Tibial artery (tissue), 4 donors: ENCODE data around the gene NUMB.

ENCODE experiments used
- DNase-seq, 2 donors: peaks; one replicate each; pipeline ENCODE4 v3.0.0-alpha.2; 2019
- H3K27ac ChIP-seq, 2 donors: fragments of 200-600 bp; sonication (generic) in 1 of 2; 1 replicate in 1 of 2; 2 replicates in 1 of 2; pipeline ENCODE4 v1.5.1; 2018 to 2019; ENCODE audit warnings: mild to moderate bottlenecking in 1 of 2
- H3K27me3 ChIP-seq, 2 donors: fragments of 200-600 bp; sonication (generic) in 1 of 2; one replicate each; pipeline versions ENCODE4 v1.5.1 to v1.6.0; 2016 to 2019
- H3K36me3 ChIP-seq, 3 donors: fragments of 200-600 bp; sonication (generic) in 2 of 3; one replicate each; pipeline ENCODE4 v1.5.1; 2016 to 2019; ENCODE audit warnings: mild to moderate bottlenecking in 2 of 3
- H3K4me1 ChIP-seq, 4 donors: fragments of 200-600 bp; sonication (generic) in 2 of 4; 1 replicate in 3 of 4; 2 replicates in 1 of 4; pipeline ENCODE4 v1.5.1; 2016 to 2019
- H3K4me3 ChIP-seq, 2 donors: fragments of 200-600 bp; sonication (generic) in 1 of 2; 1 replicate in 1 of 2; 2 replicates in 1 of 2; pipeline ENCODE4 v1.5.1; 2018 to 2019; ENCODE audit warnings: mild to moderate bottlenecking in 2 of 2
- H3K9me3 ChIP-seq, 3 donors: fragments of 200-600 bp; sonication (generic) in 1 of 3; one replicate each; pipeline ENCODE4 v1.5.1; 2016 to 2019
- CTCF ChIP-seq, 2 experiments: fragments of 200-600 bp in 1 of 2; fragments of 450-650 bp in 1 of 2; IDR thresholded peaks; one replicate each; pipeline ENCODE4 v1.5.1; 2017 to 2019; ENCODE audit warnings: antibody characterized with exemption in 2 of 2, mild to moderate bottlenecking in 1 of 2, moderate library complexity in 1 of 2
- intact Hi-C: fragments of 100-400 bp; cut with DNase I; formaldehyde crosslinking; loops from one replicate; pipeline ENCODE4 v1.15.0; 2023; ENCODE audit warnings: low total_unique reads

Gene NUMB

GRCh38 chr14:73238424-73238852, 219.9 kb downstream of the NUMB start:
- H3K27ac ChIP-seq = no peak overlapping the region
- no peaks in the 10 kb centered on the region for H3K36me3 ChIP-seq
- TF ChIP-seq CTCF (IDR thresholded peaks at IDR 0.05) = no peak
- intact Hi-C loops = no loop called here
- H3K27me3 ChIP-seq = peaks cover 0 to 79% of the 10 kb centered on the region in 2 donors
- peak in 1 of 2 donors; percentile 22 for DNase-seq
- H3K4me1 ChIP-seq = peaks cover 0 to 44% (median 31%) of the 10 kb centered on the region in 4 donors
- no peaks in the 10 kb centered on the region for H3K9me3 ChIP-seq
- peak overlapping the region; percentile 42 to 55 for H3K4me3 ChIP-seq

- Histone ChIP-seq H3K27ac (no peak overlapping the region), H3K4me1 (peaks cover 0 to 44% (median 31%) of the 10 kb centered on the region in 4 donors), H3K27me3 (peaks cover 0 to 79% of the 10 kb centered on the region in 2 donors), H3K9me3 (no peaks in the 10 kb centered on the region), H3K4me3 (peak overlapping the region; percentile 42 to 55), H3K36me3 (no peaks in the 10 kb centered on the region)
- TF ChIP-seq CTCF (IDR thresholded peaks at IDR 0.05) = no peak
- peak in 1 of 2 donors; percentile 19 for DNase-seq
- intact Hi-C loops = no loop called here
Observed at GRCh38 chr14:73237786-73238423, 220.4 kb downstream of the NUMB start.

GRCh38 chr14:73237219-73237785, 221.0 kb downstream of the NUMB start, which contains the start of gene PAPLN:
PAPLN (plus strand) TSS chr14:73237506; CDS start chr14:73239779, 2,273 bp downstream.
- no peak for TF ChIP-seq CTCF (IDR thresholded peaks at IDR 0.05)
- H3K36me3 ChIP-seq = no peaks in the 10 kb centered on the region
- no peaks in the 10 kb centered on the region for H3K9me3 ChIP-seq
- peak within 1 kb of the TSS; percentile 42 to 55 for H3K4me3 ChIP-seq
- DNase-seq = peak in 1 of 2 donors; percentile 34
- H3K27me3 ChIP-seq = peaks cover 0 to 82% of the 10 kb centered on the region in 2 donors
- peaks cover 0 to 44% (median 31%) of the 10 kb centered on the region in 4 donors for H3K4me1 ChIP-seq
- intact Hi-C loops = no loop called here
- H3K27ac ChIP-seq = no peak within 1 kb of the TSS

GRCh38 chr14:73236752-73237218, 221.6 kb downstream of the NUMB start:
- intact Hi-C loops = no loop called here
- Histone ChIP-seq H3K4me1 (peaks cover 0 to 44% (median 31%) of the 10 kb centered on the region in 4 donors), H3K36me3 (no peaks in the 10 kb centered on the region), H3K4me3 (no peak overlapping the region), H3K27ac (no peak overlapping the region), H3K27me3 (peaks cover 0 to 77% of the 10 kb centered on the region in 2 donors), H3K9me3 (no peaks in the 10 kb centered on the region)
- no peak for DNase-seq
- no peak for TF ChIP-seq CTCF (IDR thresholded peaks at IDR 0.05)

GRCh38 chr14:73236157-73236556, 222.2 kb downstream of the NUMB start:
- H3K27me3 ChIP-seq = peaks cover 0 to 71% of the 10 kb centered on the region in 2 donors
- TF ChIP-seq CTCF (IDR thresholded peaks at IDR 0.05) = no peak
- H3K9me3 ChIP-seq = no peaks in the 10 kb centered on the region
- no peak overlapping the region for H3K27ac ChIP-seq
- H3K36me3 ChIP-seq = no peaks in the 10 kb centered on the region
- intact Hi-C loops = no loop called here
- no peak overlapping the region for H3K4me3 ChIP-seq
- H3K4me1 ChIP-seq = peaks cover 0 to 39% (median 31%) of the 10 kb centered on the region in 4 donors
- peak in 1 of 2 donors; percentile 18 for DNase-seq
